Head of caudate nucleus (tissue), 42 donors: Measurements from ENCODE around the gene RNF222.
"Not testable (repeated sequence)": the region's sequence is repeated elsewhere in the genome, so short reads cannot be mapped to it uniquely, and the experiment has no call there.

Source experiments
- DNase-seq, 42 donors: peaks; one replicate each; pipeline versions ENCODE4 v3.0.0 to v3.0.0-alpha.2; 2020 to 2021; ENCODE audit warnings: mixed read lengths in 7 of 42
- intact Hi-C: fragments of 100-400 bp; cut with DNase I; formaldehyde crosslinking; loops from one replicate; pipeline ENCODE4 v1.15.0; 2022

Gene RNF222

DNA sequence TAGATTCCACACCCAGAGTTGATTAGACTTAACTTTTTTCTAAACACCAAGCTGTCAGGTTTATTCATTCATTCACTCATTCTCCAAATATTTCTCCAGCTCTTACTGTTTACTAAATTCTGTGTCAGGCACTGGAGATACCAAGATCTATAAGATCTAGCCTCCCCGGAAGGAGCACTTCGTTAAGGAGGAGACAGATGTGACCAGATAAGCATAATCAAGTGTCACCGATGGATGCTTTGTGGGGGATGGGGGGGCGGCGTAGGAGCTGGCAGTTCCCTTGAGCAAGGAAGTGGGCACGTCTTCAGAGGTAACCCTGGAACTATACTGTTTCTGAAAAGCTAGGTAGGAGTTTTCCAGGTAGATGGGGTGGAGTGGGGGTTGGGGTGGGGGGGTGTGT lies 10.8 kb downstream of the RNF222 start:
- DNase-seq = no peak
- intact Hi-C loops = no loop called here

DNA sequence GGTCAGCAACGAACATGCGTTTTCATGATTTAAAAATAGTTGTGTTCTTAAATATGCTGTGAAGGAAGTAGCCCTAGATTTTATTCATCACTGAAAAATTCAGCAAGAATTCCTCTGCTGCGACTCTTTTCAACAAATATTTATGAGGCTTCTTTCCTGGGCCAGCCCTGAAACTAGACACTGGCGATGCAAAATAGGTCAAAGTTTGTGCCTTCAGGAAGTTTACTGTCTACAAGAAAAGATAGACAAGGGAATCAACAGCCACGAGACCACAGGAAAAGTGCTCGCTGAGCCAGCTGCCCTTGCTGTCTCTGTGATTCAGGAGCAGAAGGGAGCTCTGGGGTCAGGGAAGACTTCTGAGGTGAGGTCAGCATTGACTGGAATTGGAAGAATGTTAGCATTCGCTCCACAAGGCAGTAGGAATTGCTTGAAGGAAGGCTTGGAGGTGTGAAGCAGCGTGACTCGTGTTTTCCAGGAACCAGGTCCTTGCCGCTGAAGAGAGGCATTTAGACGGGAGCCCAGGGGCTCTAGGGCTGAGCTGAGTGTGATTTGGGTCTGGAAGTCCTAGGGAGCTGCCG lies 12.7 kb downstream of the RNF222 start:
- DNase-seq = no peak
- intact Hi-C loops = no loop called here

DNA sequence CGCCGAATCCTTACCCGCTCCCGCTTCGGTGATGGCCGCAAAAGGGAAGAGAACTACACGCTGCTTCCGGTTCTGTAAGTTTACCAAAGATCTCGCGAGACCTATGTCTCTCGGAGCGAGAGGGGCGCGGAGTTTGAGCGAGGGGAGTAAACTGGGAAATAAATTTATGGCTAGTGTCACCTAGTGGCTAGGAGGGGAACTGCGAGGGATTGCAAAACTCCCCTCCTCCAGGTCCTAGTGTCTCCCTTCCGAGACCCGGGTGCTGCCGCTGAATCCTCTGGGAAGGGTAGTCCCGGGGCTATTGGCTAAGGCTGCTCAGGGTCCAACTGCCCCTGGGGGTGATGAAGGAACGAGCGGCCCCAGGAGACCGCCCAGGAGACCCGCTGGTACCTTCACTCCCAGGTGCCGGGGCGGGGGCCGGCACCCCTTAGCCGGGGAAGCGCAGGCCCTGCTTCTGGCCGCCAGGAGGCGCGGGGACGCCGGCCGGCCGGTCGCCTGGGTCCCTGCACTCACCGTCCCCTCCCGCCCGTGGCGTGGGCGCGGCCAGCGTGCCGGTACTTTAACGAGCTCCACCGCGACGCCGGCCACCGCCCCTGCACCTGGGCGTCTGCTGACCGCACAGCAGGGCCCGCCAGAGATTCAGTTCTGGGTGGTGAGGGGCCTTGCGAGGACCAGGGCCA lies 14.3 kb downstream of the RNF222 start, which contains the start of gene RPL26:
Gene RPL26, minus strand, starts transcription at position 51 of the 680 bp plus-strand sequence. CDS start 883 bp downstream, outside the sequence.
- peak; percentile 90 to 98 (median 96) for DNase-seq
- intact Hi-C loops = no loop called here

DNA sequence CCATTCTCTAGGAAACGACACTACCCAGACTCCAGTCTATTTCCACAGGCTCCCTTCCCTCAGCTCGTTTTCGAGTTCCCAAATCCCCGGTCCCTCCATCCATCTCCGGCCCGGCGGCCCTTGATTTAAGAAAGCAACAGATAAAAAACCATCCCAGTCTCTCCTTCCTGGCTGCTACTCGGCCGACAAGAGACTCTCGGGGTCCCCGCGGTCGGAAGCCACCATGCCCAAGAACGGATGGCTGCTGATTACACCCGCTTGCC lies 14.8 kb downstream of the RNF222 start:
- no peak for DNase-seq
- intact Hi-C loops = no loop called here

DNA sequence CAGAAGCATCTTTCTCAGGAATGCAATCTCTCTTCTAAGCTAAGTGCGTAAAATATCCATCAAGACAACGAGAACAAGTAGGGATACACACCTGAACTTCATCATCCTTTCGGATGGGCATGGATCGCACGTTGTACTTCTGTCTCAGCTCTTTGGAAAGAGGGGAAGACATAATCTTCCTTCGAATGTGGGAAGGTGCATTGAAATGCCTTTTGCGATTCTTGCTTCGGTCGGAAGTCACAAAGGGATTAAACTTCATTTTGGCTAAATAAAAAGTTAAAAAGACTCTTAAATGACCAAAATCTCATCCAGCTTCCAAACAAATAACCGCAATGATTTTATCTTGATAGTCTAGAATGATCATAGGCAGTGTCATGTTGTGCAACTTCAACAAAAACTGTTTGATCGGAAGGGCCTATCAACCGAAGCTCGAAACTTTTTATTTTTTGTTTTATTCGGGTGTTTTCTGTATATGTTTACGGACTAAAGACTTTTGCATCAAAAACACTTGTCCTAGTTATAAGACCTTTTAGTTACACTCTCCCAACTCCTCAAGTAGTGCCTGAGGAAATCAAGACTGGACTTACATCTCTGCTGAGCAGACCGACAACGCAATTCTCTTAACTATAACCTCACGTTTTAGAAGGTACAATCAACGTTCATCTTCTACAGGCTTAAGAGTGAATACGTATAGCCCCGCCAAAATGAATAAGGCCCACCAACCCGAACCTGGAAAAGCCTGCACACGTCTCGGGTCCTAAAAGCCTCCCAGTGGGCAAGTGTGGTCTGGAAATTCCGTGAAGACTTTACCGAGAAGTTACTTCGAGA lies 15.4 kb downstream of the RNF222 start:
- no peak for DNase-seq
- intact Hi-C loops = no loop called here

DNA sequence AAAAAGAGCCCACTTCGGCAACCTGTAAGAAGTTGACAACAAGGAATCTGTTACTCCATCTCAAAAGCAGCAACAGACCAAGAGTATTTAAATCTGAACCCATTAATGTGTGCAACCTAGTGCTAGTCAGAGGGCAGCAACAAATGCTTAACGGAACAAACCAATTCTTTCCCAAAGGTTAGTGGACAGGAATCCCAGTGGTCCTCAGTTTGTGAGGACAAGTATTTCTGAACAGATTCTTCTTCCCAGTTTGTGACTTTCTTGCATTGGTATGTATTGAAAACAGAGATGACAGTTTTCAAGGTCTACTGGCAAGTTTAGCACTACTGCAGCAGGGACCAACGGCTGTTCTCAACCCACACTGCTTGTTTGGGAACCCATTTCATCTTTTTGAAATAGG lies 17.6 kb downstream of the RNF222 start:
- intact Hi-C loops = no loop called here
- DNase-seq = no peak

DNA sequence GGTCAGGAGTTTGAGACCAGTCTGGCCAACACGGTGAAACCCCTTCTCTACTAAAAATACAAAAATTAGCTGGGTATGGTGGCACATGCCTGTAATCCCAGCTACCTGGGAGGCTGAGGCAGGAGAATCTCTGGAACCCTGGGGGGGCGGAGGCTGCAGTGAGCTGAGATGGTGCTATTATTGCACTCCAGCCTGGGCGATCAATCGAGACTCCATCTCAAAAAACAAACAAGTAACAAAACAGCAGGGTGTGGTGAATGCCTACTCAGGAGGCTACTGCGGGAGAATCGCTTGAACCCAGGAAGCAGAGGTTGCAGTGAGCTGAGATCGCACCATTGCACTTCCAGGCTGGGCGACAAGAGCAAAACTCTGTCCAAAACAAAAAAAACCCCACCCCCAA lies 19.5 kb downstream of the RNF222 start:
- DNase-seq, intact Hi-C loops: not testable (repeated sequence)

DNA sequence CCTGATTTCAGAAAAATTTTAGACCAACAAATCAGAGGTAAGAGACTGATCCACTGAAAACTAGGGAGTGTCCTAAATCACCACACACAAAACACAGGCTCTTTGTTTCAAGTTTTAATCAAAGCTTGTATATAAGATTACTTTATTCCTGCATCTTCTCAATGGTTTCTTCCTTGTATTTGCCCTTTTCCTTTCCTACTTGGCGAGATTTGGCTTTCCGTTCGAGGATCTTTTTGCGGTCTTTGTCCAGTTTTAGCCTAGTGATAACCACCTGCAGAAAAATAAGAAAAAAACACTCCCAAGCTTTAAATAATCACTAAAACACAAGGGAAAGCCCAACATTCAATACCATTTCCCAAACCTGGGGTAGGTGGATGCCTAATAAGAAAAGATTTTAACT lies 20.2 kb downstream of the RNF222 start:
- intact Hi-C loops = no loop called here
- DNase-seq = no peak

DNA sequence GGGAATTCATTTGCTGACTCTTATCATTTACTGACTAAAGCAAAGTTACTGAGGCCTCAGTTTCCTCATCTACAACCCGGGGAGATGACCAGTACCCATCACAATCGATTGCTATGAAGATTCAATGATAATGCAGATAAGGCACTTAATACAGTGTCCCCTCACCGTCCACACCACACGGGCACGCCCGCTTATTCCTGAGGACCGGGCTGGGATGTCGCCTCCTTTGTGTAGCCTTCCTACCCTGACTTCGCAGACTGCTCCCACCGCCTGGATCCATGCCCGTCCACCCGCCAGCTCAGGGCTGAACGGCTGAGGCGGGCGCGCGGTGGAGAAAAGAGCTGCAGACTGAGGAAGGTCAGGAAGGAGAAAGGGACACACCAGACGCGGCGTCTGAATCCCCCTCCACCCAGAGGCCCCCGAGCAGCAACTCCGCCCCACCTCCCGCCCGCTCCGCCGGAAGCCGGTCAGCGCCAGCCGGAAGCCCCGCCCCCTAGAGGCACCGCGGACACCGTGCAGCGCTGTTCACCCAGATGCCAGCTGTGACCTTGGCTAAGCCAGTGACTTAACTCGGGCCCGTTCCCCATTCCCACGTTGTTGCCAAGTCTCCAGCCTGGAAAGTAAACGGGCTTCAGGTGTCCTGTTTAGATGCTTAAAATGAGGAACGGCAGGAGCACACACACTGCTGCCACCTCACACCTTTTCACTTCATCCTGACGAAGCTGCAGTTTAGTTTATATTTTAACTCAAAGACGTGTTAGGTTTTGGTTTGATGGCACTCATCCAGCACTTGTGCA lies 21.2 kb downstream of the RNF222 start, which contains the start of gene KRABD2:
Gene KRABD2, minus strand, starts transcription at position 434 of the 797 bp plus-strand sequence.
- intact Hi-C loops = no loop called here
- peak; percentile 72 to 96 (median 93) for DNase-seq

DNA sequence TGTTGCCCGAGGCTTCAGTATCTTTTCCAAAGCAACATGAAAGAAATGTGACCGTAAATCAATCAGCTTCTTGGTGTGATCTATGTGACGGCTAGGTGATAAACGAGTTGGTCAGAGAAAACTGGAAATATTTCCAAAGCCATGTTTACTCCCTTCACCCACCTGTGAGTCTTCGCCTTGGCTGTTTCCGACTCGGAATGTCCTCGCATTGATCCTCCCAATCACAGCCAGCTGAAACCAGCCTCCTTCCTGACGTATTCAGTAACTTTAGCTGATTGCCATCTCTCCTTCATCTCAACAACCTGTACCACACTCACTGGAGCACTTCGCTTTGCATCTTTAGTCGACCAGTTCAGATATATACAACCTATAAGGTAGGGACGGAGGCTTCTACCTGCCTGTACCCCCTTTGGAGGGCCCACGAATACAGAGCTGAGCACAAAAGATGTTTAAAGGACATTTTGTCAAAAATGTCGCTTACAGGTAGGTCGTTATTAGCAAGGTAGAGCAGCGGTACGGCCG lies 21.8 kb downstream of the RNF222 start:
- intact Hi-C loops = no loop called here

DNA sequence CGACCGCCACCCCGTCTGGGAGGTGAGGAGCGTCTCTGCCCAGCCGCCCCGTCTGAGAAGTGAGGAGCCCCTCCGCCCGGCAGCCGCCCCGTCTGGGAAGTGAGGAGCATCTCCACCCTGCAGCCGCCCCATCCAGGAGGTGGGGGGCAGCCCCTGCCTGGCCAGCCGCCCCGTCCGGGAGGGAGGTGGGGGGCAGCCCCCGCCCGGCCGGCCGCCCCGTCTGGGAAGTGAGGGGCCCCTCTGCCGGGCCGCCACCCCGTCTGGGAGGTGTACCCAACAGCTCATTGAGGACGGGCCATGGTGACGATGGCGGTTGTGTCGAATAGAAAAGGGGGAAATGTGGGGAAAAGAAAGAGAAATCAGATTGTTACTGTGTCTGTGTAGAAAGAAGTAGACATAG lies 23.8 kb downstream of the RNF222 start:
- intact Hi-C loops = not testable (repeated sequence)

More for the DNA sequence above, 21.8 kb downstream of the RNF222 start:
- DNase-seq = peak in 27 of 42 donors; percentile 18 to 69 (median 34)

DNA sequence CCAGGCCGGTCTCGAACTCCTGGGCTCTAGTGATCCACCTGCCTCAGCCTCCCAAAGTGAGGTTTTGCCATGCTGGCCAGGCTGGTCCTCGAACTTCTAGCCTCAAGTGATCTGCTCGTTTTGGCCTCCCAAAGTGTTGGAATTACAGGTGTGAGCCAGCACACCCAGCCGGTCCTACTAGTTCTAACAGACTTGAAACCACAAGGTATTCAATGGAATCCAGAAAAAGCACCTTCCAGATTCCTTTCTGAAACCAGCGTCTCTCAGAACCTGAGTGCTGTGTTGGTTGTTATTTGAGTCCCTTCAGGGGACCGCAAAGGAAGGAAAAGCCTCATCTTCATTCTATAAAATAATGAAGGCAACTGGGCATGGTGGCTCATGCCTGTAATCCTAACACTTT lies 25.2 kb downstream of the RNF222 start:
- intact Hi-C loops = no loop called here
- no peak for DNase-seq

More for the DNA sequence above, 23.8 kb downstream of the RNF222 start:
- DNase-seq = not testable (repeated sequence)

DNA sequence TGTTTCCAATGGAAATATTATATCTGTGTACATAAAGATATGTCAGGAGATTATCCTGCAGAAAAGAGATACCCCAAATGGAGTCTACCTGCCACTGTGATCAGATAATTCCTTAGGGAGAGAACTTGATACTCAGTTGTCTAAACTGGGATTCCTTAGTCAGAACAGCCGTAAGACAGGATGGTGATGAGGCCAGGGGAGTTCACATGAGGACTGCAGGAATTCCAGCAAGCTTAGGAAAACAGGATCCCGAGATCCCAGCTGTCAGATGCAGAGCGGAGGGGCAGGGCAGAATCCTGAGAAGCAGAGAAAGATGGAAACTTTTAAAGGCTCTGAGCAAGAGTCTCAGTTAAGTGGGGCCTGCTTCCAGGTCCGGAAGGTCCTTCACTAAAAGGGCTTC lies 25.8 kb downstream of the RNF222 start:
- intact Hi-C loops = no loop called here
- DNase-seq = no peak

DNA sequence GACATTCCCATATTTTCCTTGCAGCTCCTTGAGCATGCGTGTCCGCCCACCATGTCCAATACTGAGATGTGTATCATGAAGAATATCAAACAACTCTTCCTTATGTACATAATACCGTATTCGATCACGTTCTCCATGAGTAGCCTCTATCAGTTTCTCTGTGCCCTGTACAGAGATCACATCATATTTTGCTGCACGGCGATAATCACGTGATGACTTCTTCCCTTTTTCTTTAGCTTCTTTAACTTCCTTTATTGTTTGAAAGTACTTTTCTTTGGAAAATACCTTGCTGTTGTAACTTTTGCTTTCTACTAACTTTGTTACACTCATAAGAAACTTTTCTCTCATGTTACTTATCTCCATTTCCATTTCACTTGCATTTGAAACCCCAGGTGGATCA lies 27.7 kb downstream of the RNF222 start:
- intact Hi-C loops = no loop called here
- no peak for DNase-seq

DNA sequence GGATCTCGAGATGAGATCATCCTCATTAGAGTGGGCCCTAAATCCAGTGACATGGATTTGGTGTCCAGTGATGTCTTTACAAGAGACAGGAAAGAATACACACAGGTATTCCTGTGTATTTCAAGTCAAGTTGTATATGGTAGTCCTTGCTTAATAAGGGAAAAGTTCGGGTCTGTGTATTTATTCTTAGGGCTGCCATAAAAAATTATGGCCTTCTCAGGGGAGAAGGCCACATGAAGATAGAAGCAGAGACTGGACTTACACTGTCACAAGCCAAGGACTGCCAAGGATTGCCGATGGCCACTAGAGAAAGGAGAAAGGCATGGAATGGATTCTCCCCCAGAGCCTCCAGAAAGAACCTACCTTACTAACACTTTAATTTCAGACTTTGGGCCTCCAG lies 29.4 kb downstream of the RNF222 start:
- DNase-seq = no peak
- intact Hi-C loops = no loop called here

DNA sequence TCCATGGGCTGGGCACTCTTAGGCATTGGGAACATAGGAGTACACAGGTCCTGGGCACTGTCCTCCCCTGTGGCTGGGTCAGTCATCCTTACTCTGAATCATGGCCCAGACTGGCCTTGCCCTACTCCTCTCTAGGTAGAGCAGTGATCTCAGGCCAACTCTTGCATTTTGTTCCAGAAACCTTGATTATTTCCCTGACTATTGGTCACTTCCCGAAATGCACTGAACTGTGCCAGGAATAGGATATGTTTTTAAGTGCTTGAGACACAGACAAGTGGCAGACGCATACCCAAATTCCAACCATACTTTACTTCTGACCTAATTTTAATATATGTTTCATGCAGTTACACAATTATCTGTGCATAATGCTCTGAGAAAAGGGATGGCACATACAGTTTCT lies 31.4 kb downstream of the RNF222 start:
- intact Hi-C loops = no loop called here
- no peak for DNase-seq

DNA sequence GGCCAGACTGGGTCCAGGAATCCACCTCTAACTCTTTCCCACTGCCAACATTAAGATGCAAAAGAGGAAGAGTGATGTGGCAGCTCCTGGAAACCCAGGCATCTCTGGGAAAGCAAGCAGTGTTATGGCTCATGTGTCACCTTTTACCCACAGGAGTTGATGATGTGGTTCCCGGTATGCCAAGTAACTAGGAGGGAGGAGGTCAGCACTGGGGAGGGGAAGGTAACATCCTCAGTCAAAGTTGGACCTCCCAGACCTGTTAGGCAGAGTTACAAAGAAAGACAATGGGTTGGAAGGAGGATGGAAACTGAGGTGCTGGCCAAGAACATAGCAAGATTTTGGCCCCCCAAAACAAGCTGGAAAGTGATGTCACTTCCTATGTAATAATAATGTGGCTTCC lies 32.5 kb downstream of the RNF222 start:
- intact Hi-C loops = no loop called here
- DNase-seq = no peak

DNA sequence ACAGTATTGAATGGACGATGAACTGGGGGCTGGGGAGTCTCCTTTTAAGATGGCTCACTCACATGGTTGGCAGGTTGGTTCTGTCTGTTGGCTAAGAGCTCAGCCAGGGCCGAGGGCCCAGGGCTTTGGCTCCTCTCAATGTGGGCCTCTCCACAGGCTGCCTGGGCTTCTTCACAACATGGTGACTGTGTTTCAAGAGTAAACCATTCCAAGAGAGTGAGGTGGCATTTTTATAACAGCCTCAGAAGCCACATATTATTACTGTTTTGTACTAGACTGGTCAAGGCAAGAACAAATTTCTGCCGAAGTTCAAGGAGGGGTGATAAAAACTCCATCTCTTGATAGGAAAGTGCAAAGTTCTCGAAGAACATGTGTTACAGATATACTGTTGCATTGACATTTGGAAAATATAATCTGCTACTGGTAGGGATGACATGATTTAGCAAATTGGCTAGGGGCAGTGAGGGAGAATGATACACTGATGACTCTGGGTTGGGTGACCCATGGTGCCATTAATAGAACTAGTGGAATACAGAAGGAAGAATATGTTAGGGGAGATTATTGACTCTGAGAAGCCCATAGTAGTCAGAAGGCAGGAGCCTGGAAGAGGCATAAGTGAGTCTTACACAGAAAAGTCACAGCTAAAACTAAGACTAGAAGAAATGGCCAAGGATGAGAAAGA lies 34.8 kb downstream of the RNF222 start:
- intact Hi-C loops = no loop called here

DNA sequence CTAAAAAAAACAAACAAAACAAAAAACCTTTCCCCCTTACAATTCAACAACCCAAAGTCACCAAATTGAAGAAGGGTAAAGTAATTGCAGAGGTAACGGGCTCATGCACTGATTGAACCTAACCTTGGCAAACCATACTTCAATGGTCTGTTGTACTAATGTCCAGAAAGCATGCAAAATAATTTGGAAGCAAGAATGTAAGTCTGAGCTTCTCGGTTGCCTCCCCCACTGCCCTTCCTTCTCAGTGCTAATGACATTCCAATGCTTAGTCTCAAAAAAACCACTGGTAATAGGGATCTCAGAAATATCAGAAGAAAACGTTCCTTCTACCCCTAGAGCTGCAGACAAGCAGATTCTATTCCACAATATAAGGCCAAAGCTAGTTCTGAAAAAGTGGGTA lies 36.9 kb downstream of the RNF222 start:
- intact Hi-C loops = no loop called here
- DNase-seq = no peak

More for the DNA sequence above, 34.8 kb downstream of the RNF222 start:
- DNase-seq = peak in 7 of 42 donors; percentile 20 to 69 (median 34)
